NOMO-1 (cell line): ENCODE data around the gene SLC25A45.
A peak's percentile ranks its signal among the peaks of the same experiment; 100 is the strongest.
"Not testable (repeated sequence)": the region's sequence is repeated elsewhere in the genome, so short reads cannot be mapped to it uniquely, and the experiment has no call there.

Experiments
- DNase-seq, 2 experiments: peaks; one replicate each; lab custom pipeline; 2025; ENCODE audit not compliant: unreplicated experiment in 2 of 2; lab: John Stamatoyannopoulos, UW

SLC25A45 gene

DNA sequence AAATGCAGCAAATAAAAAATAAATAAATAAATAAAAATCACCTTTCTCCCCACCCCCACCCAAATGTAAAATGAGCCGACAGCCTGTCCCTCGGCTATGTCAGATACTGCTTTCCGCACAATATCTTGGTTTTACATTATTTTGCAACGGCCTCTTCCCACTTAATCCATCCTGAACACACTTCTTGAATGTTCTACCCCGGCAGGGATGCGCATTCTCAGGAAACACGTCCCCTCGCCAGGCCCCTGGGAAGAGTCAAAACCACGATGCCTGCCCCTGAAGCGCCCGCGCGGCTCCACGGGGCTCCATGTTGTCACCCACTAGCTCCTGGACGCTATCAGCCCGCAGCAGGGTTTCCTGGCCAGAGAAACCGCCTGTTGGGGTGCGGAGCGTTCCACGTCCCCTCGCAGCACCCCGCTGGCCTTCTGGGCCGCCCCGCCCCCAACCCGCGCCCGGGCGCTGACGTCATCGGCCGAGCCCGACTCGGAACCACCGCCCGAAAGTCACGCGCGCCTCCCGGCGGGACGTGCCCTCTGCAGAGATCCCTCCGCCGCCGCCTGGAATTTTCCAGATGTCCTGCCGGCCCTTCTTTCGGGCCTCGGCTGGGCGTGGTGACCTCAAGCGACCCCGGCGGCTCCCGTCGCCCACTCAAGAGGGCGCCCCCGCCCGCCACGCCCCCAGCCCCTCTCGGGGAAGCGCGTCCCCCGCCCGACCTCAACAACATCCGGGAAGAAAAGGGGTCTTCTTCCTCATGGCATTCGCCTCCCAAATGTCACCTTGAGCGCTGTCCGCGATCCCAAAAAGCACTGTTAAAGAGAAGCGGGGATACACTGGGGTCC, 39.6 kb upstream of the SLC25A45 start:
- DNase-seq: peak; percentile 76 to 94

DNA sequence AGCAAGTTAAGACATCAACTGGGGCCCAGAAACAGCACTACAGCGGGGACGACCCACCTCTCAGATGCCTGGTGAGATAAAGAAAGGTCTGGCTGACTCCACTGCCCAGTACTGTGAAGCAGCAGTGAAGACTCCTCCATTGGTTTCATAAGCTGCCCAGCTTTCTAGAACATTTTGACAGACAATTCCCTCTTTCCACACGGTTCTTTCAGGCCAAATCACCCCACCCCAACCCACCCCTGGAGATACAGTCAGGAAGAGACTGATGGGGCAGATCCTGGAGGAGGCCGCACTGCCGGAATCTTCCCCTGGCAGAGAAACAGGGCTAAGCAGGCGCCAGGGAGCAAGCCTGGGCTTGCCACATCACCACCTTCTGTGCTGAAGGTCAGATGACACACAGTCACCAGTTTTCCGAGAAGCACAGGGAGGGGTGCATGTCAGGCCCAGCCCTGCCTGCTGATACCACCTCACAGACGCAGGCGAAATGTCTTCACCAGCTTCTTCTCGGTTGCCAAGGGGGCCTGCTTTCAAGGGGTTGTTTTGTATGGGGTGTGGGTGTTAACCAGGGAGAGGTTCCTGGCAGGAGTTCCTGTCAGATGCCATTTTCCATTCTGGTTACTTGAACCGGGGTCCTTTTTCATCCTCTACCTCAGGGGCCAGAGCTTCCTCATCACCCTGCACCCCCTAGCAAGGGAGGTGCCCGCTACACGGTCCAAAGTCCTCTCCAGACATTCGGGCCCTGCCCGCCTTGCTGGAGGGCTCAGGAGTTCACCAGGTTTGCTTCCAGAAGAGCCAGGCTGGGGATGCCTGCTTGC, 38.7 kb upstream of the SLC25A45 start:
- peak; percentile 87 to 90 for DNase-seq

DNA sequence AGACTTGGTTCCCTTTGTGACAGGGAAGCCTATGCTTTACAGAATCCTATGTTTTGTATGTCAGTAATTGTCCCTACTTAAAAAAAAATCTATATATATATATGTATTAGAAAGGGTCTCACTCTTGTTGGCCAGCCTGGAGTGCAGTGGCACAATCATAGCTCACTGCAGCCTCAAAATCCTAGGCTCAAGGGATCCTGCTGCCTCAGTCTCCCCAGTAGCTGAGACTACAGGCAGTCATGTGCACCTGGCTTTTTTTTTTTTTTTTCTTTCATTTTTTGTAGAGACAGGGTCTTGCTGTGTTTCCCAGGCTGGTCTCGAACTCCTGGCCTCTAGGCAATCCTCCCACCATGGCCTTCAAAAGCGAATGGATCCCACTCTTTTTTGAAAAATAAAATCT, 38.1 kb upstream of the SLC25A45 start:
- DNase-seq: no peak

DNA sequence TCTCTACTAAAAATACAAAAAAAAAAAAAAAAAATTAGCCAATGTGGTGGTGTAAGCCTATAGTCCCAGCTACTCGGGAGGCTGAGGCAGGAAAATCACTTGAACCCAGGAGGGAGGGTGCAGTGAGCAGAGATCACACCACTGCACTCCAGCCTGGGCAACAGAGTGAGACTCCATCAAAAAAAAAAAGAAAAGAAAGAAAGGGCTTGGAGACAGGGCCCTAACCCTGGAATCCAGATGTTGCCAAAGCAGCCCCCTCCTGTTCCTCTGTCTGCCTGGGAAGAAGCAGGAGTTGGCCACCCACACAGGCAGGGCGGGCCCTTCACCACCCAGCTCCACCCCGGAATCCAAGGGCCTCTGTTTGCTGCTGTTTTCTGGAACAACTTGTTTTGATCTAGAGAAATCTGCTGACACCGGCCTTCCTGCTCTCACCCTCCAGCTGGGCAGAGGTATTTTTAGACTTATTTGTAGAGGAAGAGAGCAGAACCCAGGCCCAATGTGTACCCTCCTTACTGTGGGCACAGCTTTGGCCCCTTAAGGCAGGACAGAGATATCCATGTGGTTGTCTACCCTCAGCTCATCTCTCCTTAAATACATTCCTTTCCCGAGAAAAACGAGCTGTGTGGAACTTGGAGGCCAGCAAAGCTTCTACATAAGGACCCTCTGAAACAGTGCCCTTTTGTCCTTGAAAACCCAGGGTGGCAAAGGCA, 37.5 kb upstream of the SLC25A45 start:
- DNase-seq: peak; percentile 37

DNA sequence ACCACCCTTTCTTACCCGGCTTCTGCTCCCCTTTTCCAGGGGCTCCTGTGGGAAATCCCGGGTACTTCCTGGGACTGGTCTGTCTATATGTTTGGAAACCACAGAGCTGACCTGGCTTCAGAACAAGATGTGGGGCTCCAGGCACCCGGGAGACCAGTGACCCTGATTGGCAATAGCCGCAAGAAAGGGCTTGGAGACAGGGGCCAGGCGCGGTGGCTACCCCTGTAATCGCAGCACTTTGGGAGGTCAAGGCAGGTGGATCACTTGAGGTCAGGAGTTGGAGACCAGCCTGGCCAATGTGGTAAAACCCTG, 37.0 kb upstream of the SLC25A45 start:
- no peak for DNase-seq

DNA sequence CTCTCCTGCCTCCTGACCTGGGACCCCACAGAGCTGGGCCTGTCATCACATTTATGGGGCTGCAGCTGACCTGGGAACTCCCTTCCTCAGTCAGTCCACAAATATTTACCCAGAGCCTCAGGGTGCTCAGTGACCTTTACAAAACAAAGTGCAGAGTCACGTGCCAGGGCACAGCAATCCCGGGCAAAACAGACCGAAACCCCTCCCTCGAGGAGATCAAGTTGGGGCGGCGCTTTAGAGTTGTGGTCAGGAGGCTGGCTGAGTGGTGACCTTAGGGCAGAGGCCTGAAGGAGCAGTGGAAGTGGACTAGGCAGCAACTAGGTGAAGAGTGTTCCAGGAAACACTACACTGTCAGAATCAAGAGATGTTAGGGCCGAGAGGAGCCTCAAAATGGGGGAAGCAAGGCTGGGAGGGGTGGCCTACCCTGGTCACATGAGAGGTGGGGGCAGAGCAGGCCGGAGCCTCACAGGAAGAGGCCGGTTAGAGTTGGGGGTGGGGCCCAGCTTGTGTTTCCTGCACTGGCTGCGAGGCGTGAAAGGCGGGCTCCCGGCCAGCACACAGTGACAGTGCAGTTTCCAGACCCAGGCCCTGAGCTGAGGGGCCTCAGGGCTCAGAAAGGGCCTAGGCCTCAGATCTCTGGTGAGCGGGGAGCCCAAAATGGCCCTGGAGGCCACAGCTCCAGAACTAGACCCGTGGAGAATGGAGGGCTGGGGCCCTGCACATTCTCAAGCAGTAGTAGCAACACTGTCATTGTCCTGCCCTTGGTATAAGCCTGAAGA, 36.4 kb upstream of the SLC25A45 start:
- peak; percentile 97 to 98 for DNase-seq

DNA sequence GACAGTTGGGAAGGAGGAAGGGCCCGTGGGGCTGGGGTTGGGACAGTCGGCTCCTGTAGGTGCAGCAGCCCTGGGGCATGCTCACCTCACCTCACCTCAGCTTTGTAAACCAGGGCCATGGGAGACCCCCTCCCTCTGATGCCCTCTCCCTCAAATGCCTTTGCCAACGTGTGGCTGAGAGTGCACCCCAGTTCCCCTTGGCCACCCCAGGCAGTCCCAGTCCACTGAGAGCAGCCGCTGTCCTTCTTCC, 35.9 kb upstream of the SLC25A45 start:
- no peak for DNase-seq

DNA sequence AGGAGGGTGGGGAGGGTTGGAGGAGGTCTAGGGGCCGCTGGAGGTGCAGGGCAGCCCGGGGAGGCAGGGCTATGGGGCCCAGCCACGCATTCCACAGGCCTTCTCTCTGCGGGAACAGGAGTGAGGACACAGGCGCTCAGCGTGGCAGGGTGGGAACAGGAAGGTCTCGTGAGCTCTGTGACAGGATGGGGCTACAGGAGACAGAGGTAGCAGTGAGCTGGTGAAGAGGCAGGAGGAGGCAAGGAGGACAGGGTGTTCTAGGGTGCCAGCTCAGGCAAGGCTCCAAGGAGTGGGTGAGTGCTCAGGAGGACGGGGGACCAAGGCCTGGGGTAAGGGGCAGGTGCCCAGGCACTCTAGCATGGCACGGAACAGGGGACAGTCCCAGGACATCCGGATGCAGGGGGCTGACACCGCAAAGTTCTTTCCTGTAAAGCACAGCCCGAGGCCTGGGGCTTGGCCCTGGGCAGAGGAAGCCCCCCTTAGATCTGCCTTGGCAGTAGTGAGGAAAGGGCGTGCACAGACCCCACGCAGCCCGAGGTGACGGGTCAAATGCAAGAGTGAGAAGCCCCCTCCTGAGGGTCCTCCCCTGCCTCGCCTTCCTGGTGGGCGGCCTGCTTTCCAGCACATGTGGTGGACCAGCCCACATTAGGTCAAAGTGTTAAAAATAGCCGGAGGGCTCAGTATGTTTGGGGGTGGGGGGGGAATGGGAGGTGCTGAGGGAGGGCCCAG, 35.4 kb upstream of the SLC25A45 start:
- DNase-seq: no peak

DNA sequence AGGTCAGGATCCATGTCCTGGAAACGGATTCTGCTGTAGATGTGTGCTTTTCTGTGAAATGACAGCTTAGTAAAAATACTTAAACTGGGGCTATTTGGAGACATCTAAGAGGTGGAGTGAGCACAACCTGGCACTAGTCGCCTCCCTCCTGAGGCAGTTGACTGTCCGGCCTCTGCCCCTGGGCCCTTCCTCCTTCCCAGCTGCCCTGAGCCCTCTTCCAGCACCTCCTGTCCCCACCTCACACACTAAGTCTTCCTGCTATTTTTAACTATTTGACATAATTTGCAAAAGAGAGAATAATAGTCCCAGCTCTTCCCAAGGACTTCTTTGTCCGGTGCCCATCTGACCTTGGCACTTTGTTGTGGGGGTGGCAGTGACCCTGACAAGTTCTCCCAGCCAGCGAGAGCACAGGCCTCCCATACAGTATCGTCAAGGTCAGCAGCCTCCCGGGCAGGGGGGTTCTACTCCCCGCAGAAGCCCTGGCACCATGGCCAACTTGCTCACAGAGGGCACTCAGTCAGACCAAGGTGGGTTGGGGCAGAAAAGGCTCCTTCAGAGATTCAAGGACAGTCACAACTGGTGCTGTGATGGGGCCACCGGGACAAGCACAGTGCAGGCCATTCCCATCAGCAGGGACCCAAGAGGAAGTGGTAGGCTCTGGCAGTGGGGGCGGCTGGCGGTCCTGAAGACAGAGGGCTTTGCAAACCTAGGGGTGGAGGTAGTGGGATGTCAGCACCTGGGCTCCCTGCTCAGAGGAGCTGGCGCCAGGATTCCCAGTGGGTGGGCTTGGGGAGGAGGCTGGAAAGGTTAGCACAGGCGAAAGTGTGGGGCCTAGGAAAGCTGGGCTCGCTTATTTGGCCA, 34.6 kb upstream of the SLC25A45 start:
- DNase-seq: peak; percentile 23 to 29

DNA sequence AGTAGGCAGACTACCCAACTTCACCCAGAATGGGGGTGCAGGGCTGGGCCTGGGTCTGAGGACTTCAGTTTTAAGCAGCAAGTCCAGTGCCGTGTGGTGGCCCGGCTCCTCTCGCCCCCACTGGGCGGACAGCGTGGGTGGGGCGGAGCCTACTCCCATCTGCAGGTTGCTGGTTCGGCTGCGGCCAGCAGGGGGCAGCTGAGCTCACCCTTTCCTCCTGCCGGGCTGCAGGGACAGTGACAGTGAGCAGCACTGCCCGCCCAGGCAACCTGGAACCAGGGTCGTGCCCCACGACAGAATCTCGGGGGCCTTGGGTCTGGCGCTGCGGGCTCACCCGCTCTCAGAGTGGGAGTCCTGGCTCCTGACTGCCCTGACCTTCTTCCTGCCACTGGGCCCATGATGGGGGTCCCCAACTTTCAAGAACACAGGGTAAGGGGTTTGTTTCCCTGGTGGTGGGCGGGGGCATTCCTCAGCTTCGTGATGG, 33.9 kb upstream of the SLC25A45 start:
- peak; percentile 79 for DNase-seq

DNA sequence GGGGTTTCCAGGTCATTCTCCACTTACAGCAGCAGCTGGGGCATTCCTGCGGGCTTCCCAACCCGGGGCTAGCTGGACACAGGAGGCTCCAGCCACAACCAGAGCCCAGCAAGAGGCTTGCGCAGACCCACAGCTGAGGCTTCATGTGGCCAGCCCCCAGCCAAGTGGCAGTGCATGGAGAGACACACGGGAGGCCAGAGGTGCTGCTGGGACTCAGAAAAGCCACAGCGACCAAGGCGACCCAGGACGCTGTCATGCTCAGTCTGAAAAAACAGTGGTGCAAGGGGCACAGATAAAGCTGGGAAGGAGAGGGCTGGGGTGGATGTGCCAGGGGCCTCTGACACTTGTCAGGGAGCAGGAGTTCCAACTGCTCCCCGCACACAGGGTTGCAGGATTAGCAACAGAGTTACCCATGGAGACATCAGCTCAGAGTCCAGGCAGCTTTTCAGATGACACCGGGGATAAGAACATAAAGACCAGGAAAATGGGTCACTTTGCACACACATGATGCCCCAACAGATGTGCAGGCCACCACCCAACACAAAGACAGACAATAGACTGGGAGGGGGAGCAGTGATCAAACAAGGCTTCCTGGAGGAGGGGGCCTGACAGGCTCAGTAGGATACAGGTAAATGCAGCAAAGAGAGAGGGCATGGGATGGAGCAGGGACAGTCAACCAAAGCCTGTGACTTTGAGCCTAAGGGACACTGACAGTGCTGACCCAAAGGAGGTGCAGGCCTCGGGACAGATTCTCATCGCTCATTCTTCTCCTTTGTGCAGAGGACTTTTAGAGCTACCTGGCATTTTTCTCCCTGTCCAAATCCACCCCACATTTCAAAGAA, 33.3 kb upstream of the SLC25A45 start:
- no peak for DNase-seq

DNA sequence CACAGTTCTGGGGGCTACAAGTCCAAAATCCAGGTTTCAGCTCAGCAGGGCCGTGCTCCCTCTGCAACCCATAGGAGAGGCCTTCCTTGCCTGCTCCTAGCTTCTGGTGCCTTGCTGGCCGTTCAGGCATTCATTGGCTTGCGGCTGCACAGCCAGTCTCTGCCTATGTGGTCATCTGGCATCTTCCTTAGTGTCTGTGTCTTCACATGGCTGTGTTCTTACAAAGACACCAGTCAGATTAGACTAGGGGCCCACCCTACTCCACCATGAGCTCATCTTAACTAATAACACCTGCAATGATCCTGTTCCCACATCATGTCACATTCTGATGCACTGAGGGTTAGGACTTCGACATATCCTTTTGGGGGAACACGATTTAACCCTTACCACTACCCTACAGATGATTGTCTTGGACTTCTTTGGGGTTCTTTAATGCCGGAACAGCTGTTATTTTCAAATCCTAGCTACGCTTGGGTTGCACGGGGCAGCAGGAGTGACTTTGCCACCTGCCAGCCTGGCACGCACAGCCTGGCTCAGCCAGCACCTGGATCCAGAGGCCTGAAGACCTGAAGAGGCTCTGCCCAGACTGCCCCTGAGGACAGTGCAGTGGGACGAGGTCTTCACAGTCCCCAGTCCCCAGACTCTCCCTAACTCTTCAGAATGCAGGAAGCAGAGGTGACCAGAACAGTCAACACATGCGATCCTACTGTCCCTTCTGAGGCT, 32.5 kb upstream of the SLC25A45 start:
- DNase-seq: no peak

DNA sequence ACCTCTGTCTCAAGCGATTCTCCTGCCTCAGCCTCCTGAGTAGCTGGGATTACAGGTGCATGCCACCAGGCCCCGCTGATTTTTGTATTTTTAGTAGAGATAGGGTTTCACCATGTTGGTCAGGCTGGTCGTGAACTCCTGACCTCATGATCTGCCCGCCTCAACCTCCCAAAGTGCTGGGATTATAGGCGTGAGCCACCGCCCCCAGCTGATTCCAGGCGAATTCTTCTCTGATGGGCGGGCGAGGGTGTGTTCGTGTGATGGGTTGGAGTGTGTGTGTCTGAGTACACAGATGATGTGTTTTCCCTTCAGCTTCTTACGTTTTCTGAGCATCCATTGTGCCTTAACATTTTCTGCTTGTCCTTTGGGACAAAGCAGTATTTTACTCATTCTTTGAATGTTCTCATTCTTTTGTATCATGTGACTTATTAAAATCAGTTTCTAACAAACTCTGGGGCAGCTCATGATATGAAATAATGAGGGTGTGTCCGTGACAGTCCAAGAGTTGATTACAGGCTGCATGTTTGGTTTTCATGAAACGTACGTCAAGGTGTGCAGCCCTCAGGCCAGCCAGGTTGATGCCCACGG, 30.7 kb upstream of the SLC25A45 start:
- DNase-seq: not testable (repeated sequence)

DNA sequence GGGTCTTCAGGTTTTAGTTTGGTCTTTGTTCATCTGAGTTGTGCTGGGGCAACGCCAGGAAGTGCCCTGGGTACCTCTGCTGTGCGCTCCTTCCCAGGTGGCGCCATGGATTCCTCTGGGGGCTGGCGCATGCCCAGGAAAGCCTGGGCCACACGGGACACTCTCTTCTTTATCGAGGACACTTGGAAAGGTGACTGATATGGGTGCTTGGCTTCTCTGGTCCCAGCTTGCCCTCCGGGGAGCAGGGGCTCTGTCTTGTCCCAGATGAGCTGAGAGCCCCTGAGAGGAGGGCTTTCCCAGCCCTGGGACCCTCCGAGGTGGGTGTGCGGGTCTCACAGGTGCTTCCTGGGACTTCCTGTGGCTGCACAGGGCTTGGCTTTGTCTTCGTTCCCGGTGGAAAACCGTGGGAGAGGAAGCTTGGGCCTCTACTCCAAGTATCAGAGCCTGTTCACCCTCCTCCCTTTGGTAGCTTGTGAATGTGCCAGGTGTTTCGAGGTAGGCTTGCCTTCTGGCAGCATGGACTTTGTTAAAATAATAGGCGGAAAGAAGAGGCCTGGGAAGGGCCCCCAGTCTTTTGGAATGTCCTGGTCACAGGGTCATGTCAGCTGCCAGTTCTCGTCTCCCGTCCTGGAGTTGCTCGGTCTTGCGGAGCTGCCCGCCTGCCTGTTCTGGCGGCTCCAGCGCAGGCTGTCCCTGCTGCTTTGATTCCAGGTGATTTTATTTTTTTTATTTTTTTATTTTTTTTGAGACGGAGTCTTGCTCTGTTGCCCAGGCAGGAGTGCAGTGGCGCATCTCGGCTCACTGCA, 30.0 kb upstream of the SLC25A45 start:
- no peak for DNase-seq

DNA sequence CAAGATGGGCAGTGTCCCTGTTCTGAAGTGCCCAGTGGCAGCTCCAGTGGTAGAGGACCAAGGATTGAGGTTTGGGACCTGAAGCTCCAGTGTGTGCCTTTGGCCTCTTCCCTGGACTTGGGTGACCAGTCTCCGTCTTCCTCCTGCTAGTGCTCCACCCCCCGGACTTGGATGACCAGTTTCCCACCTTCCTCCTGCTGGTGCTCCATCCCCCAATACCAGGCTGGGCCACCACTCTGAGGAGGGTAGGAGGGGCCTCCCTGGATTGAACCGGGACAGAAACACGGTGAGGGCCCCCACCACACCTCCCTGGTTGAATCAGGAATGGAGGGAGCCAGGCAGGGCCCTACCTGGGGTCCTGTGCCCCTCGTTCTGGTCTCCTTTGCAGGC, 29.2 kb upstream of the SLC25A45 start:
- no peak for DNase-seq

DNA sequence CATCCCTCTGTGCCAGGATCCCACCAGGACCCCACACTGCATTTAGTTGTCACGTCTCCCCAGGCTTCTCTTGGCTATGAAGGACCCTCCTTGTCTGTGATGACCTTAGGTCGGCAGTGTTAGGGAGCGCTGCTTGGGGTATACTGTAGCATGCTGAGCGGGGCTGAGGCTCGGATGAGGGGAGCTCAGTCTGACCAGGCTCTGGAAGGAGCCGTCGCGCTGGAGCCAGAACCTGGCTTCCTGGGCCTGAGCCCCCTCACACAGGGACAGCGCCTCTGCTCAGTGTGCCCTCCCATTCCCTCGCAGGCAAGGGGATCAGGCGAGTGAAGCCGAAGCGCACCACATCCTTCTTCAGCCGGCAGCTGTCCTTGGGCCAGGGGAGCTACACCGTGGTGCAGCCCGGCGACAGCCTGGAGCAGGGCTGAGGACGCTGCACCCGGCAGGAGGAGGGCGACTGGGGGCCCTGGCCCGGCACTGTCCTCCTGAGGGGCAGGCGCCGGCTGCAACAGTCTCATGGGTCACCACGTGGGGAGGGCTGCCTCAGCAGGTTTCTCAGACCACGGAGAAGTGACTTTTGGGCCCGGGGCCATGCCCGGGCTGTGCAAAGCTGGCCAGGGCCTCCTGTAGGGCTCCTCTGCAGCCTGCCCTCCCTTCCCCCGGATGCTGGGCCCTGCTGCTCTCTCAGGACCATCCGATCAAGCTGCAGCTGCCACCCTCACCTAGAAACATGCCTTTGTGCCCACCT, 28.7 kb upstream of the SLC25A45 start:
- DNase-seq: no peak
